IMR-90 (cell line): ENCODE measurements around the gene MYT1.

Source experiments
- BHLHE40 ChIP-seq: fragments of 150-350 bp; IDR thresholded peaks from 2 replicates; pipeline ENCODE4 v1.6.1; 2016; ENCODE audit warnings: mild to moderate bottlenecking, low read depth, low read length
- CEBPB ChIP-seq: IDR thresholded peaks from 2 replicates; pipeline ENCODE4 v1.6.1; 2012; ENCODE audit warnings: low read depth, low read length, improper control_type of control experiment
- CHD1 ChIP-seq: IDR thresholded peaks from 2 replicates; pipeline ENCODE4 v1.6.1; 2012; ENCODE audit warnings: low read depth, low read length, improper control_type of control experiment
- MAZ ChIP-seq: IDR thresholded peaks from 2 replicates; pipeline ENCODE4 v1.6.1; 2012; ENCODE audit warnings: low read depth, mild to moderate bottlenecking, low read length, improper control_type of control experiment, moderate library complexity, borderline replicate concordance
- MXI1 ChIP-seq: IDR thresholded peaks from 2 replicates; pipeline ENCODE4 v1.6.1; 2012; ENCODE audit warnings: low read depth, mild to moderate bottlenecking, low read length, moderate library complexity, borderline replicate concordance
- POLR2A ChIP-seq: IDR thresholded peaks from 2 replicates; pipeline ENCODE4 v1.6.1; 2012; ENCODE audit warnings: mild to moderate bottlenecking, low read depth, low read length
- RAD21 ChIP-seq: IDR thresholded peaks from 2 replicates; pipeline ENCODE4 v1.6.1; 2012; ENCODE audit warnings: low read length, improper control_type of control experiment
- RCOR1 ChIP-seq: IDR thresholded peaks from 2 replicates; pipeline ENCODE4 v1.6.1; 2012; ENCODE audit warnings: mild to moderate bottlenecking, low read length, improper control_type of control experiment; ENCODE audit not compliant: insufficient replicate concordance
- USF2 ChIP-seq: fragments of 150-350 bp; IDR thresholded peaks from 2 replicates; pipeline ENCODE4 v1.6.1; 2017; ENCODE audit warnings: mild to moderate bottlenecking, antibody characterized with exemption, low read length, low read depth
- TF ChIP-seq, protein P1 (sequence below): conservative IDR thresholded peaks from 2 replicates; pipeline ENCODE4 v1.5.1; 2012; ENCODE audit warnings: mild to moderate bottlenecking, low read depth, low read length, improper control_type of control experiment

DNA sequence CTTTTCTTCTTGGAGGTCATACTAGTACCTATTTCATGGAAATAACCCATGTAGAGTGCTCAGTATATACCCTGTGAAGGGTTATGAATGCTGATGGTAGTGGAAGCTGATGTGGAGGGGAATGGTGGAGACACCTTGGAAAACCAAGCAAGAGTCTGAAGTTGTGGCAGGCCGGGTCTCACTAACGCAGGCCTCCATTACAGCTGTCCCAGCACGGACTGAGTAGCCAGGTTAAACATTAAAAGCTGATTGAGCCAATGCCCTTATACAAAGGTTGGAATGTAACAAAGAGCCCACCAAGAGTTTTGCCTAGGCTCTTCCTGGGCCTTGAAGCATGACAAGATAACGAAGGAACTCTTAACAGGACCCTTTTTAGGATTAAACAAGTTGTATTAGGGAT, 89.2 kb downstream of the MYT1 start:
- TF ChIP-seq MXI1, result no peak
- TF ChIP-seq, protein P1, sequence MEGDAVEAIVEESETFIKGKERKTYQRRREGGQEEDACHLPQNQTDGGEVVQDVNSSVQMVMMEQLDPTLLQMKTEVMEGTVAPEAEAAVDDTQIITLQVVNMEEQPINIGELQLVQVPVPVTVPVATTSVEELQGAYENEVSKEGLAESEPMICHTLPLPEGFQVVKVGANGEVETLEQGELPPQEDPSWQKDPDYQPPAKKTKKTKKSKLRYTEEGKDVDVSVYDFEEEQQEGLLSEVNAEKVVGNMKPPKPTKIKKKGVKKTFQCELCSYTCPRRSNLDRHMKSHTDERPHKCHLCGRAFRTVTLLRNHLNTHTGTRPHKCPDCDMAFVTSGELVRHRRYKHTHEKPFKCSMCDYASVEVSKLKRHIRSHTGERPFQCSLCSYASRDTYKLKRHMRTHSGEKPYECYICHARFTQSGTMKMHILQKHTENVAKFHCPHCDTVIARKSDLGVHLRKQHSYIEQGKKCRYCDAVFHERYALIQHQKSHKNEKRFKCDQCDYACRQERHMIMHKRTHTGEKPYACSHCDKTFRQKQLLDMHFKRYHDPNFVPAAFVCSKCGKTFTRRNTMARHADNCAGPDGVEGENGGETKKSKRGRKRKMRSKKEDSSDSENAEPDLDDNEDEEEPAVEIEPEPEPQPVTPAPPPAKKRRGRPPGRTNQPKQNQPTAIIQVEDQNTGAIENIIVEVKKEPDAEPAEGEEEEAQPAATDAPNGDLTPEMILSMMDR, result no peak
- no peak for TF ChIP-seq MAZ
- TF ChIP-seq RCOR1, result no peak
- TF ChIP-seq POLR2A, result no peak
- no peak for TF ChIP-seq CHD1
- TF ChIP-seq RAD21, result no peak
- TF ChIP-seq BHLHE40, result no peak
- no peak for TF ChIP-seq CEBPB
- no peak for TF ChIP-seq USF2
